NCI-H82 treated with DMSO at 0.1 percent for 48 hours (cell line): Measurements from ENCODE around the gene ARL6IP4.
"Not testable (repeated sequence)": the region's sequence is repeated elsewhere in the genome, so short reads cannot be mapped to it uniquely, and the experiment has no call there.

Experiments used
- DNase-seq: peaks from one replicate; lab custom pipeline; 2025; ENCODE audit not compliant: unreplicated experiment; lab: John Stamatoyannopoulos, UW

The ARL6IP4 gene

DNA sequence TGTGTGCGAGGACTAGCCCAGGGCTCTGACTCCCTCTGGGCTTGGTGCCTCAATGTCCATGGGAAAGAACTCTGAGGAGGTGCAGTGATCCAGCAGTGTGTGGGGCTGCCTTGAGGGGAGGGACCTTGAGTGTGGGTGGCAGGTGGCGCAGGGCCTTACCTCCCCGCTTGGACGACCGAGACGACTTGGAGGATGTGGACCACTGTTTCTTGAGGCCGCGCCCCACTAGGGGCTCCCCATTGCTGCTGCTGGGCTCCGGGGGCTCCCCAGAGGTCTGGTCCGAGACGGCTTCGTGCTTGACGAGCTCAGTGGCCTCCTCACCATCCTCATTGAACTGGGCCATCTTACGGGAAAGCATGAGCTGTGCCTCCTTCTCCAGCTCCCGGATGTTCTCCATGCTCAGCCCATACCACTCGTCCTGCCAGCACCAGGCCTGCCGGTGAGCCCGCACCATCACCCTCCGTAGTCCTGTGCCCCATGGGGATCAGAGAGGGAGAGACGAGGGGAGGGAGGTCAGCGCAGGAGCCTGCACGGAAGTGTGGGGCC is 24.7 kb downstream of the ARL6IP4 start:
- DNase-seq = no peak

DNA sequence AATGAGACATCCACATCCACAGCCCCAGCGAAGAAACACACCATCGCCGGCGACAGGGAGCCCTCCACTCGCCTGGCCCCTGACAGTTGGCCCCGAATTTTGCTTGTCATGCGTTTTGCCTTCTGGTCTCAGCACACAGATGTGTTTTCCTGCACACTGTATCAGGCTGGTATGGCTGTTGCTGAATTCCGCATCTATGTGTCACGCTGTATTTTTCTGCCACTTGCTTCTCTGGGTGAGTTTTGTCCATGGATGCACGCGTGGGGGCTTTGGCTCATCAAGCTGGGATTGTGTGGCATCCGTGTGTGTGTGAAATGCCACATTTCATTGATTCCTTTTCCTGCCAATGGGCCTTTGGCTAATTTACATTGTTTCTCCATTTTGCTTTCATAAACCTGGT is 26.5 kb downstream of the ARL6IP4 start:
- DNase-seq = no peak

DNA sequence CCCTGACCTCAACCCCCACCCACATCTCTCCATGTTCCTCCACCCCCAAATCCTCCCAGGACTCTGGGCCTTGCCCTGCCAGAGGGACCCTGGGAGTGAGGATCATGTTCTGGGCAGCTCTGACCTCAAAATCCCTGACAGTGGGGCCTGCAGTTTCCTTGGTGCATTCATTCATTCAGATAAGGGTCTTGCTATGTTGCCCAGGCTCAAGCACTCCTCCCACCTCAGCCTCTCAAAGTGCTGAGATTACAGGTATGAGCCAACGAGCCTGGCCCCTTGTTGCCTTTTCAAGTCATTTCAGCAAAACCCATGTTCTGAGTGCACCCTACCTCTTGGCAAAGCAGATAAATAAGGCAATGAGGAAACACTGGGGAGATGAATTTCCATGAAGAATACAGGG is 29.6 kb downstream of the ARL6IP4 start:
- DNase-seq = no peak

DNA sequence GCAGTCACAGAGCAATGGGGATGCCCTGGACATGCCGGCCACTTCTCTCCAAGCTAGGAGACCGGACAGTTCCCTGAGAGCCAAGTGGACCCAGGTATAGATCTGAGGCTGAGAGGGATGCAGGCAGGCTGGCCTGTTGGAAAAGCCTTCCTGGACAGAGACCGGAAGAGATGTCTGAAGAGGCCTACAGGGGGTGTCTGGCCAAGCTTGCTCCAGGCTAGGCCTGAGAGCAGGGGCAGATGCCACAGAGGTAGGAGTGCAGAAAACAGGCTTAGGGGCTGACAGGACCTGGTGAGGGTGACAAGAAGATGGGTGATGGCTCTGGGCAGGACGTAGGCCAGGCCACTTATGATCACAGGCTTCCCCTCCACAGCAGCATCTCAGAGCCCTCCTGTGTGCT is 30.2 kb downstream of the ARL6IP4 start:
- no peak for DNase-seq

DNA sequence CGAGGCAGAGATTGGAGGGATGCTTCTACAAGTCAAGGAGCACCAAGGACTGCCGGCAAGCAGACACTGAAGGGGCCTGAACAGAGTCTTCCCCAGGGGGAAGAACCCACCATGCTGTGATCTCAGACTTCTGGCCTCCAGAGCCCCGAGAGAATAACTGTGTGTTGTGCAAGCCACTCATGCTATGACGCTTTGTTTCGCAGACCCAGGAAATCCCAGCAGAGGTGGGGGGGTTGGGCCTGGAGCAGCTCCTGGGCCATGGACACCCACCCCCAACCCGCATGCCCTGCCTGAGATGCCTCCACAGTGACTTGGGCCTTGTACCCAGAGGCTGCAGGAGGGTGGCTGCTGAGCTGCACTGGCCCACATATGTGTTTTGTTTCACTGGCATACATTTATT is 31.2 kb downstream of the ARL6IP4 start:
- no peak for DNase-seq

DNA sequence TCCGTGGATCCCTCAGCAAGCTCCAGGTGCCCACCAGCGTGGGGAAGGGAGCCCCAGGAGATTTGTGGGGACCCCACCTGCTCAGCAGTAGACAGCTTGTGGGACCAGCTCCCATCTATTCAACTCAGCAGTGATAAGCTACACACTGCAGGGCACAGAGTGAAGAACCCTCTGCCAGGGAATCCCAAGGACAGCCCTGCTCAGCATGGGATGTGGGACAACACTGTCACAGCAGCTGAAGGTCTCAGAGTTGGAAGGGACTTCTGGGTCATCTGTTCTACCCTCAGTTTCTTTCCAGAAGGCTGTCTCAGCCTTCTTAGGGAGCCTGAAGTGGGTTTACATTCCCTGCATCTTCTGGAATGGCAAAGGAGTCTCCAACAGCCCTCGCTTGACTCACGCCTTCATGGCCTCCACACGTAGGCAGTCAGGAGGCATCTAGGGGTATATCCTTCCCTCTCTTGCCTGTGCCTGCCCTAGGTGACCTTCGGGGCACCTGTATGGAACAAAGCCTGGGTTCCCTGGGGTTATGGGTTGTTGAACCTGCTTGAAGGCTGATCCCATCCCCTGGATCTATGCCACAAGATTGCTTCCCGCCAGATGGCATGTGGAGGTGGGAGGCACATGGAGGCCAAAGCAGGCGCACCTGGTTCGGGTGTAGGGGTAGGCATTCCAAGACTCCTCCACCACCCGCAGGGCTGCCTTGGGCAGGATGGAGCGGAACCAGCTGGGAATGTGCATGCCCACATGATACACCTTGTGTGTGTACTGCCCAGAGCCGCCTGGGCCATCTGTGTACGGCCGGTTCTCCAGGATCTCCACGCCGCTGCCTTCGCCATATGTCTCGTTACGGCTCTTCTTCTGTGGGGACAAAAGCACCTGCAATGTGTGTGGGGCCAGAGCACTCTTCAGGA is 33.0 kb downstream of the ARL6IP4 start:
- no peak for DNase-seq

DNA sequence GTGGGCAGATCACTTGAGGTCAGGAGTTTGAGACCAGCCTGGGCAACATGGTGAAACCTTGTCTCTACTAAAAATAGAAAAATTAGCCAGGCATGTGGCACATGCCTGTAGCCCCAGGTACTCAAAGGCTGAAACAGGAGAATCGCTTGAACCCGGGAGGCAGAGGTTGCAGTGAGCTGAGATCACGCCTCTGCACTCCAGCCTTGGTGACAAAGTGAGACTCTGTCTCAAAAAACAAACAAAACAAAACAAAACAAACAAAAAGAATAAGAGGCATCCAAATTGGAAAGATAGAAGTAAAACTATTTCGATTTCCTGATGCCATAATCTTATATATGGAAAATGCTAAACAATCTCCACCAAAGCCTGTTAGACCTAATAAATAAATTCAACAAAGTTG is 34.0 kb downstream of the ARL6IP4 start:
- not testable (repeated sequence) for DNase-seq

DNA sequence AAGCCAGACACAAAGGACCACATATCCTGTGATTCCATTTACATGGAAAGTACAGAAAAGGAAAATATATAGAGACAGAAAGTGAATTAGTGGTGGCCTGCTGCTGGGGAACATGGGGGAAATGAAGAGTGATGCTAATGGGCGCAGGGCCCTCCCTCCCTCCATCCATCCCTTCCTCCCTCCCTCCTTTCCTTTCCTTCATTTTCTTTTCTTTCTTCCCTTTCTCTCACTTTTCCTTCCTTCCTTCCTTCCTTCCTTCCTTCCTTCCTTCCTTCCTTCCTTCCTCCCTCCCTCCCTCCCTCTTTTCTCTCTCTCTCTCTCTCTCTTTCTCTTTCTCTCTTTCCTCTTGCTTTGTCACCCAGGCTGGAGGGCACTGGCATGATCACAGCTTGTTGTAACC is 37.3 kb downstream of the ARL6IP4 start:
- no peak for DNase-seq

DNA sequence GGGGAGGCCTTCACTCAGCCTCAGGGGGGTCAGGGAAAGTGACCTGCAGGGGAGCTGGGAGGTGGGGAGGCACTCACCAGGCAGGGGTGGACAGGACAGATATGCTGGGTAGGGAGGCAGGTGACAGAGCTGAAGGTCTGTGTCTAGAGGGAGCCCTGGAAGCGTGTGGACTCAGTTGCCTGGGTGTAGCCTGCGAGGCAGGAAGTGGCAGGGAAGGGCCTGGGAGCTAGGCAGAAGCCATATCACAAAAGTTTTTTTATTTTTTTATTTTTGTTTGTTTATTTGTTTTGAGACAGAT is 39.3 kb downstream of the ARL6IP4 start:
- DNase-seq = no peak

DNA sequence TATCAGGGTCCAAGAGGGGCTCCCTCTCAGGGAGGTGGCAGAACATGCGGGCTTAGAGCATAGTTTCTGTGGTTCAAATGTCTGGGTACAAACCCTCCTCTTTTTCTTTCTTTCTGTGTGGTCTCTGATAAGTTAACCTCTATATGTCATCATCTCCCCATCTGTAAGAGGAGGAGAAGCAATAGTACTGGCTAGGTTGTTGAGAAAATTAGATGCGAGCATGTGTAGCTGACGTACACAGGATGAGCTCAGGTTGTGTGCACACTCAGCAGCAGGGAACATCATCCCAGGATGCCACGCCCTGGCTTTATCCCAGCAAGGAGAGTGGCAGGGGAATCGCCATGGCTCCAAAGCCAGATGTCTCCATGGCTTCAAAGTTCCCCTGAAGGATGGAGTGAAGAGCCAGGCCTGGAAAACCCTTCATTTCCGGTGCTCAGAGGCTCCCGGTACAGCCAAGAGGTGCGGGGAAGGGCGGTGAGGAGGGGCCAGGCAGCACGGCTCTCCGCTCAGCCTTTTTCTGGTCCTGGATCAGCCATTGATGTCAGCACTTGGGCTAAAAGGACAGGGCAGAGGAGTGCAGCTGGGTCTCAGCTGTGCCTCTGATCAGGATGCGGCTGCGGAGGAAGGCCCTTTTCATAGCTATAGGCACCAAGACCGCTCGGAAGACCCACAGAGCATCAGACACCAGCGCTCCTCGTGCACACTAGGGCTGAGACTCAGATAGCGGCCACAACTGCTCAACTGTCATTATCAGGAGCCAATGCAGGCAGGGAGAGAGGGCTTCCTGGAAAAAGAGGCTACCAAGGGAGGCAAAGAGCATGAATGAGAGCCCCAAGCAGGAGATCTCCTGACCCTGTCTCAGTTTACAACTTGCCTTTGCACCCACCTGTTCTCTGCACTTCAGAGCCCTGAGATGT is 41.5 kb downstream of the ARL6IP4 start:
- no peak for DNase-seq

DNA sequence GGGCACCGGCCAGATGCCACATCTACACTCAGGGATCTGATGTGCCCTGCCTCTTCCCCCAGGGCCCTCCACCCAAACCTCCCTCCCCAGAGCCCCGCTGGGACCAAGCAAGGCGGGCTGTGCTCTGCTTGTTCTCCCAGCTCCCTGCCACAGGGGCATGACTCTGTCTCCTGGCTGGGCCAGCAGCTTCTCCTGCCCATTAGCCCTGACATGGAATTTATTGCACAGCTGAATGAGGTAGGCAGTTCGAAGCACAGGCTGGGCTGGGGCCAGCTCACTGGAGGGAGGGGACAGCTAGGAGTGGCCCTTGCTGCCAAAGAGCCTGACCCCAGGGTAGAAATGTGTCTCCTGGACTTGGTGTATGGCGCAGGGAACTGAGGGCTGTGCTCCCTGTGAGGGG is 42.4 kb downstream of the ARL6IP4 start:
- no peak for DNase-seq

DNA sequence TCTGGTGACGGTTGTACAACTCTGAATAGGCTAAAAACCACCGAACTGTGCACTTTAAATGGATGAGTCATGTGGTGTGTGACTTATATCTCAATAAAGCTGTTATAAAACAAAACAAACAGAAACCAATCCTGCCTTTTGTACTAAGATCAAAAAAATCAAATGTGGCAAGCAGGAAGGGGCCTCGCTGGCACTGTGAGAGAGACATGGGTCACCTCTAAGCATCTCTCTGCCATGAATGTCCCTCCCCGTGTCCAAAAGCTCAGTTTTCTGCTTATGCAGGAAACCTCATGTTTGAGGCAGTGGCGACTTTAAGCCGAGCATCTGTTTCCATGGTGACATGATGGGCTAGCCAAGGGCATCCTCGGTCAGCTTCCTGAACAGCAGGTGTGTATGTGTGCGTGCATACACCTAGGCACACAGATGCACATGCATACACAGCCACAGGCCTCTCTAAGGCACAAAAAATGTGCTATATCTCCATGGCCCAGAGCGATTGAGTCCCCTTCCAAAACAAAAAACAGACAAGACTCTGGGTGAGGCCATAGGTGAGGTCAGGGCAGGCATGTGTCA is 44.4 kb downstream of the ARL6IP4 start:
- no peak for DNase-seq

DNA sequence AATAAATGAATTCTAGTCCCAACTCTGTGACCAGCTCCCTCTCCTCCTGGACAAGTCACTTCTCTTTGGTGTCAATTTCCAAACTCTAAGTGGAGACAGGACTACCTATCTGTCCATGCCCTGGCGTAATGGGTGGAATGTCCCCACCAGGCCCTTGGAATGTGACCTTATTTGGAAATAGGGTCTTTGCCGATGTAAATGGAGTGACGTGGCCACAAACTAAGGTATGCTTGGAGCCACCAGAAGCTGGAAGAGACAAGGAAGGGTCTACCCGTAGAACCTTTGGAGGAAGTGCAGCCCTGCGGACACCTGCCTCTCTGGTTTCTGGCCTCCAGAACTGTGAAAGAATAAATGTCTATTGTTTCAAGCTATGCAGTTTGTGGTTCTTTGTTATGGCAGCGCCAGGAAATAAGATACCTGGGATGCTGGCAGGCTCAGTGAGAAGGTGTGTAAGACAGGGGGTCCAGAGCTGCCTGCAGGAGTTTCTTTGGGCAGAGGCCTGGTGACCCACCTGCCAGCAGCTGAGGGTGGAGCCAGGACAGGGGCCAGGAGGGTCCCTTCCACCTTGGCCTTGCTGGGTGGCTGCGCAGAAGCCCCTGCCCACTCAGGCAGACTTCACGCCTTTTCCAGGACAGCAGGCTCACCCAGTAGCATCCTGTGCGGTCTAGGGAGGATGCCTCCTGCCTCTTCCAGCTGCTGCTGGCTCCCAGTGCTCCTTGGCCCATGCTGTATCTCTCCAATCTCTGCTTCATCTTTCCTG is 45.8 kb downstream of the ARL6IP4 start:
- no peak for DNase-seq

DNA sequence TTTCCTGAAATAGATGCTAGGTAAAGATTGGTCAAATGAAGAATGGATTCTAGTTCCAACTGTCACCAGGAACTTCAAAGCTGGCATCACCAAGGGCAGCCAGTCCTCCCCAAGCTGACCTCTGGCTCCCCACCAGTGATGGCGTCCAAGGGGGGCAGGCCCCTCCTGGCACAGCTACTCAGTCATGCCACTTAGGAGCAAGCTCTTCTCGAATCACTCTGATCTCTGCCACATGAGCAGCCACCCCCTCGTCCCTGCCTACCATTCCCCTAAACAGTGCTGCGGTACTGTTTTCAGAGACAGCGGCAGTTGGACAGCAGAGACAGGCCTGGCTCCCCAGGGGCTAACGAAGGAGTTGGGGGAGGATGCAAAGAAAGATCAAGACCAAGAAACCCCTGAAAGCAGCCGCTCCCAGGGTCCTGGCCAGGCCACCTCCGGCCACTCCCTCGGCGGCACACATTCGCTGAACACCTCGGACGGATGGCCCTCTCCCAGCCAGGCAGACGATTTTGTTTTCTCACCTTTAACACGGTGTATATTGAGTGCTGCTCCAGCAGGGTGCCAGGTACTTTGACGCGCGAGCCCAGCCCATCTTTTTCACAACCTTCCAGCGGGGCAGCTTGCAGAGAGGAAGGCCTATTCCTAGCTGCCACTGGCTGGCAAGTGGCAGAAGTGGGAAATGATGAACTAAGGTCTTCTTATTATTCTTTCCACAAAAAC is 47.4 kb downstream of the ARL6IP4 start:
- DNase-seq = no peak

DNA sequence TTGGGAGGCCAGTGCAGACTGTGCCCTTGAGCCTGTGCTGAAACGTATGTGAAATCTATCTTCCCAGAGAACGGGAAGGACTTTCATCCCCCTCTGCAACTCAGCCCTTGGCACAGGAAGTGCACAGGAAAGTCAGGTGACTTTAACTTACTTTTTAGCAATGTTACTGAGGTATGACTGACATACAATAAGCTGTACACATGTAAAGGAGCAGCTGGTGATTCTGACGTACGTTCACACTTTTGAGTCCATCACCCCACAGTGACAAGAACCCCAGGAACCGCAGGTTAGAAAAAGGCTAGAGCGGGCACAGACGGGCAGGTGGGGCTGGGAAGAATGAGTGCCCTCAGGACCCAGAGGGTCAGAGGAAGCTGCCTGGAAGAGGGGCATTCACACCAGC is 48.0 kb downstream of the ARL6IP4 start:
- DNase-seq = no peak

DNA sequence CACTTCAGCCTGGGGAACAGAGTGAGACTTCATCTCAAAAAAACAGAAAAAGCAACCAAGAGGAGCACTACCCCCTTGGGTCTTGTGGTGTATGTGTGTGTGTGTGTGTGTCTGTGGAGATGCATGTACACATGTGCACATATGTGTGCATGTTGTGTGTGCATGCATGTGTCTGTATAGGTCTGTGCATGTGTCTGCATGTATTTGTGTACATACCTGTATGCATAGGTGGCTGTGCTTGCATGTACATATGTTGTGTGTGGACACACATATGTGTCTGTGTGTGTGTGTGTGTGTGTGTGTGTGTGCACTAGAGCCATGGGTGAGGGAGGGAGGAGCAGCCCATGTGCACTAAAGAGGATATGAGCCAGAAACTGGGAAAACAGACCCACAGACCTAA is 49.1 kb downstream of the ARL6IP4 start:
- DNase-seq = no peak

DNA sequence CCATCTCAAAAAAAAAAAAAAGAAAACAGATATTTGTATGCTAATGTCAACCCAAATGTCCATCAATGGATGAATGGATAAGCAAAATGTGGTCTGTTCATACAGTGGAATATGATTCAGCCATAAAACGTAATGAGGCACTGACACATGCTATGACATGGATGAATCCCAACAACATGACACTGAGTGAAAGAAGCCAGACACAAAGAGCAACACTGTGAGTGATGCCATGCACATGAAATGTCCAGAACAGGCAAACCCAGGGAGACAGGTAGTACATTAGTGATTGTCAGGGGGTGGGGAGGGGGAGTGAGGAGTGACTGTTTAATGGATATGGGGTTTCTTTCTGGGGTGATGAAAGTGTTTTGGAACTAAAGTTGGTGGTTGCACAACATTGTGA is 50.2 kb downstream of the ARL6IP4 start:
- DNase-seq = no peak

DNA sequence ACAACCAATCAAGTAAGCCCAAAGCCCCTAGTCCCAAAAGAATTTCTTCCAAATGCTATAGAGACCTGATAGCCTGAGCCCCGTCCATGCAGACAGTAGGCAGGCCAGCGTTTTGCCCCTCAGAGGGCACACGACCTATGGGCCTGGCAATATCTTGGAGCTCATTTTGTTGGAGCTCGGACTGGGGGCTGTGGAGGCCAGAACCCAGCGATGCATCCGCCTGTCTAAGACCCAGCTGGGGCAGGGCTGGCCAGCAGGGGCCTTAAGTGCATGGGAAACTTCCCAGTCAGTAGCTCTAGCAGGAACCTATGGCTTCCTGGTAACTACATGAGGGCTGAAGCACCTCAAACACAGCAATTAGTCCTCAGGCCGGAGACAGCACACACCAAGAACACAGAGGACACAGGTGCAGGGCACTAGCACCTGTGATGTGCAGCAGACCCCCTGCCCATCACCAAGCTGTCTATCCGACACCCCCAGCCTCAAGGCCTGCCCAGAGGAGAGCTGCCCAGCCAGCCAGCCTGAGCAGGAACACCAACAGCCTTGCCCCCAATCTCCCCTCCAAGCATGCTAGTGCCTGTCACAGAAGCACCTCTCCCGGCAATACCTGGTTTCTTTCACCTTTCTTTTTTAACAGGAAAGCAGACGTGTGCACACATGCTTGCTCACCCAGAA is 50.8 kb downstream of the ARL6IP4 start:
- DNase-seq = no peak
